HepG2 (cell line): ENCODE data around the gene GATM.

Experiments
- CTCF ChIP-seq: sonication (generic); formaldehyde crosslinking; IDR thresholded peaks from 2 replicates; pipeline ENCODE4 v1.5.0; 2020; ENCODE audit warnings: mild to moderate bottlenecking, missing genetic modification reagents, moderate library complexity
- GLMP ChIP-seq: sonication (generic); formaldehyde crosslinking; IDR thresholded peaks from 2 replicates; pipeline ENCODE4 v1.9.0; 2021; ENCODE audit warnings: missing genetic modification reagents, mild to moderate bottlenecking, borderline replicate concordance
- MYC ChIP-seq: sonication (generic); formaldehyde crosslinking; IDR thresholded peaks from 2 replicates; pipeline ENCODE4 v1.9.0; 2021; ENCODE audit warnings: missing genetic modification reagents, borderline replicate concordance
- POLR2A ChIP-seq, 2 experiments: IDR thresholded peaks; 2 replicates each; pipeline ENCODE4 v1.6.1; 2011; ENCODE audit warnings: low read depth in 2 of 2, low read length in 2 of 2, mild to moderate bottlenecking in 1 of 2, moderate library complexity in 1 of 2; ENCODE audit not compliant: insufficient read depth in 1 of 2
- ZNF274 ChIP-seq: sonication (generic); formaldehyde crosslinking; IDR thresholded peaks from 2 replicates; pipeline ENCODE4 v1.5.1; 2020; ENCODE audit warnings: mild to moderate bottlenecking, missing genetic modification reagents
- ZNF766 ChIP-seq: sonication (generic); formaldehyde crosslinking; IDR thresholded peaks from 2 replicates; pipeline ENCODE4 v1.5.0; 2020; ENCODE audit warnings: missing genetic modification reagents, borderline replicate concordance

DNA sequence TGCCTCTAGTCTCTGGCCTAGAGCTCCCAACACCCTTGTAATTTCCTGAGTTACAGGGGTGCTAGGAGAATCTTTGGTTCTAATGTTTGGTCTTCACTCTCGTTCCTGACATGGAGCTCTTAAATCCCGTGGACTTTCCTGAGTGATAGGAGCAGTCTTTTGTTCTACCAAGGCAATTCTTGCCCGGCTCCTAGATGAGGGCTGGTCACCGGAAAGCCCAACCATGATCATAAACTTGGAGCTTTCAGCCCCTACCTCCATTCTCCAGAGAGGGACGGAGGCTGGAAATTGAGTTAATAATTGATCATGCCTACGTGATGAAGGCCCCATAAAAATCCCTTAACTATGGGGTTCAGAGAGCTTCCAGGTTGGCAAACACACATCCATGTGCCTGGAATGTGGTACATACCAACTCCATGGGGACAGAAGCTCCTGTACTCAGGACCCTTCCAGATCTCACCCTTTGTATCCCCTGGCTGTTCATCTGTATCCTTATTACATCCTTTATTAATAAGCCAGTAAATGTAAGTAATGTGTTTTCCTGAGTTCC, 18.8 kb upstream of the GATM start:
- TF ChIP-seq CTCF (no peak), GLMP (CRISPR knock-in tag) (no peak), ZNF766 (no peak), ZNF274 (no peak), MYC (CRISPR knock-in tag) (no peak), POLR2A (IDR thresholded peaks at IDR 0.05; ENCODE audit: insufficient read depth in 1 of 2, low read depth in 2 of 2, low read length in 2 of 2) (peak in 1 of 2 experiments; percentile 44; a peak in 1 of 4 replicates)
